Camera-type eye (tissue), 1 donor: ENCODE results near the gene ZDHHC21. TPM values are rescaled to one million over a fixed set of nuclear protein-coding genes. Genes with fewer than 3 reads are reported as not detected.

Source experiments
- total RNA-seq: library from RNA; depleted of rRNA; stranded (reverse); fragments of >200 nt; gene quantifications from one replicate; pipeline ENCODE4 v1.2.3, GENCODE V29; 2014

The ZDHHC21 gene, protein sequence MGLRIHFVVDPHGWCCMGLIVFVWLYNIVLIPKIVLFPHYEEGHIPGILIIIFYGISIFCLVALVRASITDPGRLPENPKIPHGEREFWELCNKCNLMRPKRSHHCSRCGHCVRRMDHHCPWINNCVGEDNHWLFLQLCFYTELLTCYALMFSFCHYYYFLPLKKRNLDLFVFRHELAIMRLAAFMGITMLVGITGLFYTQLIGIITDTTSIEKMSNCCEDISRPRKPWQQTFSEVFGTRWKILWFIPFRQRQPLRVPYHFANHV
- total RNA-seq, result 56.0 TPM

DNA sequence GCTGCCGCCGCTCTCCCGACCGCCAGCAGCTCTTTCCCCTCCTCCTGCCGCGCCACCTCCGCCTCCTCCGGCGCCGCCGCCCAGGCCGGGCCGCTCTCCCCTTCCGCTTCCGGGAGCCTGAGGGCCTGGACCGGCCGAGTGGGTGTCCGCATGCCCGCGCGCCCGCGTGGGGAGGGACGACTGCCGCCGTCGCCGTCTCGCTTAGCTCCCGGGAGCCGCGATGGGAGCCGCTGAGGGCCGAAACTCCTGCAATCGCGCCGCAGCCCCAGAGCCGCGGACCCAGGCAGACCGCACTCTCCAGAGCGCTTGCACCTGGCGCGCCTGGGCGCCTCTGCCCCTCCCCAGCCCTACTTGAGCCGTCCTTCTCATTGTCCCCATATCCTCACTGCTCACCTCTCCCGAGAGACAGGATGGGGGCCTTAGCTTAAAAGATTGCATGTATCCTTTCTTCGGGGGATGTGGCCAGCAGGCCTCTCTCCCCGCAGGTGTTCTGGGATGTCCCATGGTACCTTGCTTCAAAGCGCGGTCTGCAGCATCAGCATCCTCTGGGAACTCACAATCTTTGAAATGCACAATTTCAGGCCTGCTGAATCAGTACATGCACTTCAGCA, at the start of gene ZDHHC21:
ZDHHC21 (minus strand) TSS at position 182 of the 611 bp plus-strand sequence. CDS start 19,092 bp downstream, outside the sequence.

DNA sequence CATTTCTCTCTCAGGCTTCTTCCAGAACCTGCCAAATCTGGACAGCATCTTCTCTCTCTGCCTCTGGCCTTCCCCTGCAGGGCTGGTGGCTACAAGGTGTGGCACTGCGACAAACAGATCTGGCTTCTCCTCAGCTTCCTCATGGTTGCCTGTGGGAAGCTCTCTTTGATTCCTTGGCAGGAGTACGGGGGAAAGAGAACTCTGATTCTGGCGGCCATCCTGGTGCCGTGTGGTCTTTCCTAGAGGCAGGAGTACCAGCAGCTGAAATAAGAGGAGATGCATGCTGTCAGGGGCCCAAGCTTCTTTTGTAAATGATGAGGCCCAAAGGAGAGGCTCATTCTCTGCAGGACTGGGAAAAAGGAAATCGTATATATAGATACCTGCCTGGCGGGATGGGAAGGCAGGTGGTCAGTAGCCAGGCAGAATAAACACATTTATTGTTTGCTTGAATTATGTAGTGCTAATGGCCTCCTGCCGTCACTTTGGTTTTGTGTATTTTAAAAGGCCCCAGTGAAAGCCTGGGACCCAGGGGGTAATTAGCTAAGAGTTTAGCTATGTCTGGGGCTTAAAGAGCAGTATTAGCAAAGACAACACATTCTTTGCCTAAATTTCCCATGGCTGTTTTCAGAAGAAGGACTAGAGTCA, 29.3 kb upstream of the ZDHHC21 start, which contains the start of gene CER1:
CER1 (minus strand) TSS at position 343 of the 645 bp plus-strand sequence; CDS start at position 282, 61 bp downstream.

Other genes with a start within 250 kb of the ZDHHC21 start
- gene CER1, start 29.3 kb upstream of the ZDHHC21 start, total RNA-seq, result 0.88 TPM
- gene FREM1, start 217.0 kb upstream of the ZDHHC21 start, total RNA-seq, result 20.4 TPM